Osteocyte (in vitro differentiated cells): Measurements from ENCODE around the gene BLTP3A. TPM values are rescaled to one million over a fixed set of nuclear protein-coding genes. Genes with fewer than 3 reads are reported as not detected.

Source experiments
- DNase-seq: peaks from one replicate; pipeline ENCODE4 v3.0.0; 2021; ENCODE audit warnings: mixed read lengths; ENCODE audit not compliant: unreplicated experiment; ENCODE audit errors: extremely low spot score
- H3K27ac Mint-ChIP-seq: one replicate; pipeline ENCODE4 v1.8.0; 2021; ENCODE audit warnings: mild to moderate bottlenecking, mixed read lengths; ENCODE audit not compliant: unreplicated experiment
- H3K27me3 Mint-ChIP-seq: one replicate; pipeline ENCODE4 v1.8.0; 2021; ENCODE audit warnings: mixed read lengths; ENCODE audit not compliant: unreplicated experiment
- H3K36me3 Mint-ChIP-seq: one replicate; pipeline ENCODE4 v1.8.0; 2021; ENCODE audit warnings: mixed read lengths; ENCODE audit not compliant: unreplicated experiment
- H3K4me1 Mint-ChIP-seq: one replicate; pipeline ENCODE4 v1.8.0; 2021; ENCODE audit warnings: mixed read lengths; ENCODE audit not compliant: unreplicated experiment
- H3K4me3 Mint-ChIP-seq: one replicate; pipeline ENCODE4 v1.8.0; 2021; ENCODE audit warnings: mild to moderate bottlenecking, moderate library complexity, mixed read lengths; ENCODE audit not compliant: unreplicated experiment
- H3K9me3 Mint-ChIP-seq: one replicate; pipeline ENCODE4 v1.8.0; 2021; ENCODE audit warnings: mixed read lengths; ENCODE audit not compliant: unreplicated experiment
- total RNA-seq: library from RNA; stranded (reverse); gene quantifications from 2 replicates; pipeline ENCODE4 v1.2.1, GENCODE V29; 2021
- TF ChIP-seq, protein P1 (sequence below): fragments of 200-600 bp; sonication (generic); IDR thresholded peaks from 2 replicates; pipeline ENCODE4 v1.5.0; 2021; ENCODE audit warnings: antibody characterized with exemption, mild to moderate bottlenecking, moderate library complexity

The BLTP3A gene
- total RNA-seq, 1 donor from 2014 or later = 18.4 TPM

- Mint-ChIP-seq H3K36me3 (peaks cover 14% of the 10 kb centered on the region), H3K27ac (peak overlapping the region; percentile 75), H3K9me3 (no peaks in the 10 kb centered on the region), H3K4me1 (peaks cover 14% of the 10 kb centered on the region), H3K27me3 (no peaks in the 10 kb centered on the region), H3K4me3 (no peak overlapping the region)
- TF ChIP-seq, protein P1, sequence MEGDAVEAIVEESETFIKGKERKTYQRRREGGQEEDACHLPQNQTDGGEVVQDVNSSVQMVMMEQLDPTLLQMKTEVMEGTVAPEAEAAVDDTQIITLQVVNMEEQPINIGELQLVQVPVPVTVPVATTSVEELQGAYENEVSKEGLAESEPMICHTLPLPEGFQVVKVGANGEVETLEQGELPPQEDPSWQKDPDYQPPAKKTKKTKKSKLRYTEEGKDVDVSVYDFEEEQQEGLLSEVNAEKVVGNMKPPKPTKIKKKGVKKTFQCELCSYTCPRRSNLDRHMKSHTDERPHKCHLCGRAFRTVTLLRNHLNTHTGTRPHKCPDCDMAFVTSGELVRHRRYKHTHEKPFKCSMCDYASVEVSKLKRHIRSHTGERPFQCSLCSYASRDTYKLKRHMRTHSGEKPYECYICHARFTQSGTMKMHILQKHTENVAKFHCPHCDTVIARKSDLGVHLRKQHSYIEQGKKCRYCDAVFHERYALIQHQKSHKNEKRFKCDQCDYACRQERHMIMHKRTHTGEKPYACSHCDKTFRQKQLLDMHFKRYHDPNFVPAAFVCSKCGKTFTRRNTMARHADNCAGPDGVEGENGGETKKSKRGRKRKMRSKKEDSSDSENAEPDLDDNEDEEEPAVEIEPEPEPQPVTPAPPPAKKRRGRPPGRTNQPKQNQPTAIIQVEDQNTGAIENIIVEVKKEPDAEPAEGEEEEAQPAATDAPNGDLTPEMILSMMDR = no peak
- DNase-seq = no peak
Observed at GRCh38 chr6:34819571-34820480, 27.9 kb downstream of the BLTP3A start.

DNA sequence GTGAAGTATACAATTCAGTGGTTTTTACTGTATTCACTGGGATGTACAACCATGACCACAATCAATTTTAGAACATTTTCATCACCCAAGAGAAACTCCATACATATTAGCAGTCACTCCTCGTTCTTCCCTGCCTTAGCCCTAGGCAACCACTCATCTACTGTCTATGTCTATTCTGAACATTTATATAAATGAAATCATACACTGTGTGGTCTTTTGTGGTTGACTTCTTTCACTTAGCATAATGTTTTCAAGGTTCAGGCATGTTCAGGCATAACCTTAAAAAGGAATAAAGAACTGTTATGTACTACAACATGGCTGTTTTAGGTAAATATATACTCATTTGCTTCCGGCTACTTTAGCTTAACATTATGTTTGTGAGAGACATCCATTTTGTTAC, 37.3 kb downstream of the BLTP3A start:
- H3K9me3 Mint-ChIP-seq = no peaks in the 10 kb centered on the region
- TF ChIP-seq, protein P1 = no peak
- no peak for DNase-seq
- peak overlapping the region; percentile 34 for H3K27ac Mint-ChIP-seq
- H3K27me3 Mint-ChIP-seq = no peaks in the 10 kb centered on the region
- peaks cover 3% of the 10 kb centered on the region for H3K4me1 Mint-ChIP-seq
- H3K4me3 Mint-ChIP-seq = no peak overlapping the region
- H3K36me3 Mint-ChIP-seq = peaks cover 36% of the 10 kb centered on the region

- H3K9me3 Mint-ChIP-seq = no peaks in the 10 kb centered on the region
- H3K27me3 Mint-ChIP-seq = no peaks in the 10 kb centered on the region
- no peak overlapping the region for H3K4me3 Mint-ChIP-seq
- TF ChIP-seq, protein P1 = no peak
- no peak overlapping the region for H3K27ac Mint-ChIP-seq
- DNase-seq = no peak
- peaks cover 44% of the 10 kb centered on the region for H3K36me3 Mint-ChIP-seq
- H3K4me1 Mint-ChIP-seq = peaks cover 3% of the 10 kb centered on the region
Observed at GRCh38 chr6:34832942-34833341, 41.1 kb downstream of the BLTP3A start.

GRCh38 chr6:34834789-34835518, 43.1 kb downstream of the BLTP3A start:
- TF ChIP-seq, protein P1 = no peak
- H3K4me3 Mint-ChIP-seq = no peak overlapping the region
- DNase-seq = no peak
- no peaks in the 10 kb centered on the region for H3K4me1 Mint-ChIP-seq
- H3K27me3 Mint-ChIP-seq = no peaks in the 10 kb centered on the region
- H3K36me3 Mint-ChIP-seq = peaks cover 38% of the 10 kb centered on the region
- H3K9me3 Mint-ChIP-seq = no peaks in the 10 kb centered on the region
- no peak overlapping the region for H3K27ac Mint-ChIP-seq

GRCh38 chr6:34836008-34836407, 44.1 kb downstream of the BLTP3A start:
- no peak overlapping the region for H3K4me3 Mint-ChIP-seq
- no peaks in the 10 kb centered on the region for H3K4me1 Mint-ChIP-seq
- TF ChIP-seq, protein P1 = no peak
- H3K9me3 Mint-ChIP-seq = no peaks in the 10 kb centered on the region
- peaks cover 35% of the 10 kb centered on the region for H3K36me3 Mint-ChIP-seq
- no peak overlapping the region for H3K27ac Mint-ChIP-seq
- H3K27me3 Mint-ChIP-seq = no peaks in the 10 kb centered on the region
- DNase-seq = no peak
